ENCODE results near the gene LIMS1. TPM values are rescaled to one million over a fixed set of nuclear protein-coding genes. Genes with fewer than 3 reads are reported as not detected.
"Not testable (repeated sequence)": the region's sequence is repeated elsewhere in the genome, so short reads cannot be mapped to it uniquely, and the experiment has no call there.

The LIMS1 gene
- total RNA-seq, 1 donor from 2014 or later, result 144 TPM

DNA sequence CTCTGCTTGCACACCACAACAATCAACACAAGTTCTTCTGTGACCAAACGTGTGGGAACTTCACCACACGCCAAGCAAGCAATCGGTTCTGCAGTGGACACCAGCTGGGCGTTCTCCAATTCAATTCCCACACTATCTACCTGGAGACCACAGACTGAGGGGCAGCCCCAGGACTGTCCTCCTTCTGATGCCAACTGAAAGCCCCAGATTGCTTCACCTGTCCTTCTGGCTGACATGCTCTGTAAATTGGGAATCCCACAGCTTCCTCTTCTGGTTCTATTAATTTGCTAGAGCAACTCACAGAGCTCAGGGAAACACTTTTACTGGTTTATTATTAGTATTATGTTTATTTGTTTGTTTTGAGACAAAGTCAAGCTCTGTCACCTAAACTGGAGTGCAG lies 131.7 kb downstream of the LIMS1 start:
- H3K9me3 Mint-ChIP-seq (ENCODE audit: unreplicated experiment); DNase-seq (ENCODE audit: low spot score); H3K27ac Mint-ChIP-seq (ENCODE audit: unreplicated experiment); H3K4me3 Mint-ChIP-seq (ENCODE audit: unreplicated experiment); H3K27me3 Mint-ChIP-seq (ENCODE audit: unreplicated experiment): not testable (repeated sequence)
- Mint-ChIP-seq H3K36me3 (ENCODE audit: low read depth, unreplicated experiment) (peaks cover 15% of the 10 kb centered on the region), H3K4me1 (ENCODE audit: unreplicated experiment) (peaks cover 17% of the 10 kb centered on the region)

DNA sequence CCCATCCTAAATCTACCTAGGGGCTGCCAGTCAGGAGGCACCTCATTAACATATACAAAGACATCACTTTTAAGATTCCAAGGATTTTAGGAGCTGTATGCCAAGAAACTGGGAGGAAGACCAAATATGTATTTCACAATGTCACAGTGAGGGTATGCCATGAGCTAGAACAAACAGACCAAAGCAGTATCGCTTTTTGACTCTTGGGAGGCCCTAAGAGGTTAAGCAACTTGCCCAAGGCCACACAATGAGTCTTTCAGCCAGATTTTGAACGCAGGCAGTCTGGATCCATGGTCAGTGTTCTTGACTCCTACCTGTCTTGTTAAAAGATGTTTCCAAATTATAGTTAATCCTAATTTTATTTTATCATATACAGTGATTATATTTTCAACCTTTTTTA lies 132.9 kb downstream of the LIMS1 start:
- H3K9me3 Mint-ChIP-seq (ENCODE audit: unreplicated experiment); H3K27me3 Mint-ChIP-seq (ENCODE audit: unreplicated experiment); H3K4me3 Mint-ChIP-seq (ENCODE audit: unreplicated experiment); DNase-seq (ENCODE audit: low spot score); H3K27ac Mint-ChIP-seq (ENCODE audit: unreplicated experiment); H3K4me1 Mint-ChIP-seq (ENCODE audit: unreplicated experiment): not testable (repeated sequence)
- peaks cover 10% of the 10 kb centered on the region for H3K36me3 Mint-ChIP-seq (ENCODE audit: low read depth, unreplicated experiment)

DNA sequence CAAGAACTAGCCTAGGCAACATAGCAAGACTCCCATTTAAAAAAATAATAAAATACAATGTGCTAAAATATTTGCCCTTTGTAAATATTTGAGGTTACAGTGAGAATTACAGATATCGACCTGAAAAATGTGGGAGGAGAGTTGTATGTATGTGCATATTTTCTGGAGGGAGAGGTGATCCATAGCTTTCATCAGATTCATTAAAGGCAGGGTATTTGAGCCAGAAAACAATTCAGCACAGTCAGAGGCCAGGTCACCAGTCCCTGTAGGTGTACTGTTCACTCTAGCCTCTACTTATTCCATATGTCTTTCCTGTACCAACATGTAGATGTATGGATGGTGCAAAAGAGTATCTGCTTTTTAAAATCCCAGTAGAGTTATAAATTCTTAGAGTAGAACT lies 136.0 kb downstream of the LIMS1 start:
- H3K36me3 Mint-ChIP-seq (ENCODE audit: low read depth, unreplicated experiment); H3K27me3 Mint-ChIP-seq (ENCODE audit: unreplicated experiment); H3K9me3 Mint-ChIP-seq (ENCODE audit: unreplicated experiment); H3K4me1 Mint-ChIP-seq (ENCODE audit: unreplicated experiment); H3K27ac Mint-ChIP-seq (ENCODE audit: unreplicated experiment); H3K4me3 Mint-ChIP-seq (ENCODE audit: unreplicated experiment); DNase-seq (ENCODE audit: low spot score): not testable (repeated sequence)

DNA sequence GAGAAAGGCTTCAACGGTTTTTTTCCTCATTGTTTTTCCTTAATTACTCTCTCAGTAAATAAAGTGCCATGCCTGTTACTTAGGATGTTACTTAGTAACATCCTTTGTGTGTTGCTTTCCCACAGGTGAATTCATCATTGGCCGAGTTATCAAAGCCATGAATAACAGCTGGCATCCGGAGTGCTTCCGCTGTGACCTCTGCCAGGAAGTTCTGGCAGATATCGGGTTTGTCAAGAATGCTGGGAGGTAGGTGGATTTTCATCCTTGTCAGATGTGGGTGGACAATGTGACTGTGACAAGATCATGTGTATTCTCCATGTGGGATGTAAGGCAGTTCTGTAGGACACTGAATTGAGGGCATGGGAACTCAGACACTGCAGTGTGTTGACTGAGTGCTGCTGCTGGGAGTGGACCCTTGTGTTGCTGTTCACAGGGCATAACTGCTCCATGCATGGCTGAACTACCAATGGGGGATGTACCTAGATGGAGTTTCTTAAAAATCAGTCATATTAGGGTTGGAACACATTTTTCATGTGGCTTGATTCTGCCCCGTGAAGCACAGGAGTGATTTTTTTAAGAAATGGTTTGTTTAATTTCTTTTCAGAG lies 138.0 kb downstream of the LIMS1 start:
- not testable (repeated sequence) for DNase-seq (ENCODE audit: low spot score); H3K27ac Mint-ChIP-seq (ENCODE audit: unreplicated experiment); H3K4me1 Mint-ChIP-seq (ENCODE audit: unreplicated experiment); H3K36me3 Mint-ChIP-seq (ENCODE audit: low read depth, unreplicated experiment); H3K4me3 Mint-ChIP-seq (ENCODE audit: unreplicated experiment); H3K27me3 Mint-ChIP-seq (ENCODE audit: unreplicated experiment); H3K9me3 Mint-ChIP-seq (ENCODE audit: unreplicated experiment)

DNA sequence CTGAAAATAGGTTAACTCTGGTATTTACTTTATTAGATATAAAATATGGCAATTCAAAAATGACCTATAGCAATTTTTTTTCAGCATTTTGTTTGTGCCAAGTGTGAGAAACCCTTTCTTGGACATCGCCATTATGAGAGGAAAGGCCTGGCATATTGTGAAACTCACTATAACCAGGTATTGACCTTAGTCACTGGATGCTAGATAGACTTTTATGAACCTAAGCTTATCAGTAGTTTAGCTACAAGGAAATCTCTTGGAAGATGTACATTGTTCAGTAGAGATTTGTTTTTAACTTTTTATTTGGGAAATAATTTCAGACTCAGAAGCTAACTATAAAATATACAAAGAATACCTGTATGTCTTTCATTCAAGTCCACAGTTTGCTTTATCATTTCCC lies 142.3 kb downstream of the LIMS1 start:
- H3K27ac Mint-ChIP-seq (ENCODE audit: unreplicated experiment); H3K4me3 Mint-ChIP-seq (ENCODE audit: unreplicated experiment); H3K27me3 Mint-ChIP-seq (ENCODE audit: unreplicated experiment); H3K9me3 Mint-ChIP-seq (ENCODE audit: unreplicated experiment); DNase-seq (ENCODE audit: low spot score): not testable (repeated sequence)
- Mint-ChIP-seq H3K36me3 (ENCODE audit: low read depth, unreplicated experiment) (peaks cover 18% of the 10 kb centered on the region), H3K4me1 (ENCODE audit: unreplicated experiment) (peaks cover 29% of the 10 kb centered on the region)

DNA sequence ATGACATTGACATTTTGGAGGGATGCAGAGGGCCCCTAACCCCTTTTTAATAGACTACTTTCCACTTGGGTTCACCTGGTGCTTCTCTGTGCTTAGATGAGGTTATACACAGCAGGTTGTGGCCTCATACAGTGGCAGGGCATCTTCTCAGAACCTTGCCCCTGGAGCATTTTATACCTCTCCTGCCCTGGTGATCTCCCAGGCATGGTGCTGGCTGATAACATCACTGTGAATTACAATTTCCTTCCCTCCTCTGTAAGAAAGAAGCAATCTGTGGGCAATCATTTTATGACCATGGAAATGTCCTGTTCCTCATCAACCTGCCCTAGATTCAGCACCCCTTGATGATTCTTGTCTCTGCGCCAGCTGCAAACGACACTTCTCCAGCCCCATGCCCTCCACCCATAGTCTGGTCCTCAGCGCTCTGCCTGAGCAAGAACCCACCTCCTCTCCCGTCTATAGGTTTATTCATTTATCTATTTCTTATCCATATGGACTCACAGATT lies 143.0 kb downstream of the LIMS1 start:
- not testable (repeated sequence) for H3K27me3 Mint-ChIP-seq (ENCODE audit: unreplicated experiment)

DNA sequence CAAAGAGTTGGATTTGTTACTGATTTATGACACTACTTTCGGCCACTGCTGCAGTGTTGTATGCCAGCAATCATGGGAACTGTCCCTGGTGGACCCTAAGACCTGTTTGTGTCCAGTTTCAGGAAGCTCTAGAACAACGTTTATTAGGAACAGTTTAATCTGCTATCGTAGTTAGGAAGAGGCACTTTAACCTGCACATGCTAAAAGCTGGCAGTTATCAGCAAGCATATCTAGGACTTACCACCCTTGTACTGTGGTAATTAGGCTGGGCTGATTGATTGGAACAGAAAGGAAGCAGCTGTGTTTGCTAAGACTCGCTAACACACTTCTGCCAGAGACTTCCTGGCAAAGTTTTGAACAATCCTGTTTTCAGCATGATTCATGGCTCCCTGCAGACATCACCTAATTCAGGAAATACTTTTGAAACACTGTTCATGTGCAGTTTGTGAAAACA lies 144.0 kb downstream of the LIMS1 start:
- Mint-ChIP-seq H3K36me3 (ENCODE audit: low read depth, unreplicated experiment) (peaks cover 16% of the 10 kb centered on the region), H3K27ac (ENCODE audit: unreplicated experiment) (peak overlapping the region; percentile 97), H3K4me1 (ENCODE audit: unreplicated experiment) (peaks cover 29% of the 10 kb centered on the region)
- not testable (repeated sequence) for H3K4me3 Mint-ChIP-seq (ENCODE audit: unreplicated experiment); H3K27me3 Mint-ChIP-seq (ENCODE audit: unreplicated experiment); H3K9me3 Mint-ChIP-seq (ENCODE audit: unreplicated experiment); DNase-seq (ENCODE audit: low spot score)

More for the DNA sequence above, 143.0 kb downstream of the LIMS1 start:
- H3K4me3 Mint-ChIP-seq (ENCODE audit: unreplicated experiment); DNase-seq (ENCODE audit: low spot score); H3K9me3 Mint-ChIP-seq (ENCODE audit: unreplicated experiment): not testable (repeated sequence)
- Mint-ChIP-seq H3K36me3 (ENCODE audit: low read depth, unreplicated experiment) (peaks cover 18% of the 10 kb centered on the region), H3K4me1 (ENCODE audit: unreplicated experiment) (peaks cover 29% of the 10 kb centered on the region), H3K27ac (ENCODE audit: unreplicated experiment) (peak overlapping the region; percentile 30)

DNA sequence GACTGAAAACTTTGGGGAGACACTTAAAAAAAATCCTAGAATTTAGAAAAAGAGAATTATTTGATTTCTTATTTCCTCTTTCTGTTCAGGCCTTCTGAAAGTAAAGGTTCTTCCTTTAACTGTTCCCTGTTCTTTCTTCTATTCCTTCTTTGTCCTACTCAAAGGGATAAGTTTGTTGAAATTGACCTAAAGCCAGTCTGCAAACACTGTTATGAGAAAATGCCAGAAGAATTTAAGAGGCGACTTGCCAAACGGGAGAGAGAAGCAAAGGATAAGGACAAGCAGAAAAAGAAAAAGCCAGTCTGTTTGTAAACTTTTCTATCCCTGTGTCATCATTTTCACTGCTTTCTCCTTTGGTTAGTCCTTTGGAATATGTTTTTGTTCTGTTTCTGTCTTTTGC lies 146.5 kb downstream of the LIMS1 start:
- DNase-seq (ENCODE audit: low spot score); H3K4me3 Mint-ChIP-seq (ENCODE audit: unreplicated experiment); H3K27me3 Mint-ChIP-seq (ENCODE audit: unreplicated experiment); H3K9me3 Mint-ChIP-seq (ENCODE audit: unreplicated experiment): not testable (repeated sequence)
- Mint-ChIP-seq H3K27ac (ENCODE audit: unreplicated experiment) (peak overlapping the region; percentile 61), H3K36me3 (ENCODE audit: low read depth, unreplicated experiment) (peaks cover 13% of the 10 kb centered on the region), H3K4me1 (ENCODE audit: unreplicated experiment) (peaks cover 26% of the 10 kb centered on the region)

DNA sequence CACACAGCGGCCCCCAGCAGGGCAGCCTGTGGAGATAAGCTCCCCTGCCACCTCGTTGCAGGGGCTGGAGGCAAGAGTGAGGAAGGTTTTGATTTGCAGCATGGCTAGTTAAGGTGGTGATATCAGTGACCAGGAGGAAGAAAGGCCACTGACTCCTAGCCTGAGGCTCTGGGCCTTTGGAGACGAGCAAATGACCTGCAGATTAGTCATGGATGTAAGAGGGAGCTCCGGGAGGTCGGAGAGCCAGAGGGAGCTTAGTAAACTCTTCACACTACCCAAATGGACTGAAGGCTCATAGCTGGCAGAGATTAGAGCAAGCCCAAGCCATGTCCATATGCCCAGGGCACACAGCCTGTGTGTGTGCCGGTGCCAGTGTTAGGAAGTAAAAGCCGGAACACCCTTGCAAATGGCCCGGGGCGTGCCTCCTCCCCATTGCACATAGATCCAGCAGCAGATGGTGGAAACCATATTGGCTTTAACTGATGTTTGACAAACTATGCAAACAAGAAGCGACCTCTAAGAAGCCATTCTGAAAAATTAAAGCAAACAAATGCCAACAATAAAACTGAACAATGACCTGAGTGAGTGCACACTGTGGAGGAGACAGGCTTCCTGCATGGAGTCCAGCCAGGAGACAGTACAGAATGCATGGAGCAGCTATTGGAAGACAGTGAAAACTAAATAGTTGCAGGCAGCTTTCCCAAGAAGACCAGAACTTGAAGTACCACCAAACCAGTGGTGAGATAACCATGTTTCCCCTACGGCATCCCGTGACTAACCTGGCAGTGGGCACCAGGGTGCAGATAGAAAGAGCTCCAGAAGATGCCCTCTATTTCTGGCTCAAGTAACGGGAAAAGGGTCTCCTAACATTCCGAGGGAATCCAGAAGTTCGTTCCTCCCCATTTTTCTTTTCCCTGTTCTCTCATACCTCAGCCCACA lies 154.8 kb downstream of the LIMS1 start:
- not testable (repeated sequence) for H3K27ac Mint-ChIP-seq (ENCODE audit: unreplicated experiment); DNase-seq (ENCODE audit: low spot score); H3K4me3 Mint-ChIP-seq (ENCODE audit: unreplicated experiment); H3K27me3 Mint-ChIP-seq (ENCODE audit: unreplicated experiment); H3K9me3 Mint-ChIP-seq (ENCODE audit: unreplicated experiment); H3K36me3 Mint-ChIP-seq (ENCODE audit: low read depth, unreplicated experiment); H3K4me1 Mint-ChIP-seq (ENCODE audit: unreplicated experiment)

DNA sequence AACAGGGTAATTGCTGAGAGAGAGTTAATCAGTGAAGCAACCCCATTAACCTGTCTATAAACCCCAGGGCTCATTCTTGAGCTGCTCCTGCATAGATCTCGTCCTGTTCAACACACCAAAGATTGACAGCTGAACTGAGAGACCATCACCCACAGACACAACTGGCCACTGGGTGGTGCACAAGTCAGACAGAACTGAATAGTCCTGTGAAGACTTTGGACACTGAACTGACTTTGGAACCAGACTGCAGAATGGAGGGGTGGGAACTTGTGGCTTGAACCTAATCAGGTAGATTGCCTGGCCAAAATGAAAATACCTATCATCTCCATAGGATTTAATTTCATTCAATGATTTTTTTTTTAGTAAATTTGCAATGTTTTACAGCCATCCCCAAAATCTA lies 155.7 kb downstream of the LIMS1 start:
- not testable (repeated sequence) for H3K27me3 Mint-ChIP-seq (ENCODE audit: unreplicated experiment); H3K4me1 Mint-ChIP-seq (ENCODE audit: unreplicated experiment); H3K36me3 Mint-ChIP-seq (ENCODE audit: low read depth, unreplicated experiment); H3K27ac Mint-ChIP-seq (ENCODE audit: unreplicated experiment); DNase-seq (ENCODE audit: low spot score); H3K4me3 Mint-ChIP-seq (ENCODE audit: unreplicated experiment); H3K9me3 Mint-ChIP-seq (ENCODE audit: unreplicated experiment)
